IPS-15b (cell line): ENCODE data around the gene CCDC192.

Source experiments
- H3K27me3 ChIP-seq: one replicate; pipeline ENCODE4 v1.6.1; 2013; ENCODE audit warnings: low read length; ENCODE audit not compliant: control insufficient read depth, insufficient read depth
- H3K36me3 ChIP-seq: one replicate; pipeline ENCODE4 v1.6.1; 2013; ENCODE audit warnings: low read length; ENCODE audit not compliant: control insufficient read depth, insufficient read depth
- H3K4me1 ChIP-seq: one replicate; pipeline ENCODE4 v1.6.1; 2013; ENCODE audit warnings: mild to moderate bottlenecking, low read length; ENCODE audit not compliant: control insufficient read depth, insufficient read depth
- H3K4me3 ChIP-seq: one replicate; pipeline ENCODE4 v1.5.1; 2013; ENCODE audit warnings: low read depth, low read length
- H3K9ac ChIP-seq: one replicate; pipeline ENCODE4 v1.6.1; 2013; ENCODE audit warnings: low read depth, mild to moderate bottlenecking, low read length
- H3K9me3 ChIP-seq: one replicate; pipeline ENCODE4 v1.6.1; 2013; ENCODE audit warnings: mild to moderate bottlenecking, low read length; ENCODE audit not compliant: control insufficient read depth, insufficient read depth

CCDC192 gene

GRCh38 chr5:127938746-127939145, 235.6 kb downstream of the CCDC192 start:
- no peak overlapping the region for H3K9ac ChIP-seq
- peaks cover 42% of the 10 kb centered on the region for H3K27me3 ChIP-seq
- H3K9me3 ChIP-seq = no peaks in the 10 kb centered on the region
- peaks cover 15% of the 10 kb centered on the region for H3K4me1 ChIP-seq
- H3K4me3 ChIP-seq = no peak overlapping the region
- H3K36me3 ChIP-seq = no peaks in the 10 kb centered on the region

- Histone ChIP-seq H3K9ac (no peak overlapping the region), H3K9me3 (no peaks in the 10 kb centered on the region), H3K4me1 (peaks cover 4% of the 10 kb centered on the region), H3K27me3 (peaks cover 25% of the 10 kb centered on the region), H3K4me3 (no peak overlapping the region), H3K36me3 (no peaks in the 10 kb centered on the region)
Observed at GRCh38 chr5:127940854-127941253, 237.7 kb downstream of the CCDC192 start.

- H3K9ac ChIP-seq = no peak overlapping the region
- H3K9me3 ChIP-seq = no peaks in the 10 kb centered on the region
- H3K4me1 ChIP-seq = peaks cover 4% of the 10 kb centered on the region
- no peak overlapping the region for H3K4me3 ChIP-seq
- peaks cover 17% of the 10 kb centered on the region for H3K27me3 ChIP-seq
- H3K36me3 ChIP-seq = no peaks in the 10 kb centered on the region
Observed at GRCh38 chr5:127941646-127942045, 238.5 kb downstream of the CCDC192 start.

GRCh38 chr5:127942246-127943060, 239.3 kb downstream of the CCDC192 start:
- H3K4me1 ChIP-seq = peaks cover 4% of the 10 kb centered on the region
- H3K9ac ChIP-seq = no peak overlapping the region
- peaks cover 9% of the 10 kb centered on the region for H3K27me3 ChIP-seq
- no peaks in the 10 kb centered on the region for H3K36me3 ChIP-seq
- no peak overlapping the region for H3K4me3 ChIP-seq
- H3K9me3 ChIP-seq = no peaks in the 10 kb centered on the region

- H3K9ac ChIP-seq = no peak overlapping the region
- peaks cover 3% of the 10 kb centered on the region for H3K27me3 ChIP-seq
- no peaks in the 10 kb centered on the region for H3K36me3 ChIP-seq
- no peak overlapping the region for H3K4me3 ChIP-seq
- no peaks in the 10 kb centered on the region for H3K9me3 ChIP-seq
- H3K4me1 ChIP-seq = peaks cover 4% of the 10 kb centered on the region
Observed at GRCh38 chr5:127943061-127943371, 239.8 kb downstream of the CCDC192 start.

GRCh38 chr5:127944125-127944524, 240.9 kb downstream of the CCDC192 start:
- H3K36me3 ChIP-seq = no peaks in the 10 kb centered on the region
- H3K27me3 ChIP-seq = no peaks in the 10 kb centered on the region
- H3K4me1 ChIP-seq = peaks cover 4% of the 10 kb centered on the region
- no peaks in the 10 kb centered on the region for H3K9me3 ChIP-seq
- no peak overlapping the region for H3K4me3 ChIP-seq
- no peak overlapping the region for H3K9ac ChIP-seq

- no peaks in the 10 kb centered on the region for H3K9me3 ChIP-seq
- H3K4me1 ChIP-seq = no peaks in the 10 kb centered on the region
- H3K36me3 ChIP-seq = no peaks in the 10 kb centered on the region
- H3K9ac ChIP-seq = no peak overlapping the region
- H3K27me3 ChIP-seq = no peaks in the 10 kb centered on the region
- no peak overlapping the region for H3K4me3 ChIP-seq
Observed at GRCh38 chr5:127947941-127948340, 244.8 kb downstream of the CCDC192 start.

GRCh38 chr5:127950707-127951391, 247.7 kb downstream of the CCDC192 start:
- Histone ChIP-seq H3K9ac (no peak overlapping the region), H3K9me3 (no peaks in the 10 kb centered on the region), H3K4me3 (no peak overlapping the region), H3K36me3 (no peaks in the 10 kb centered on the region), H3K4me1 (no peaks in the 10 kb centered on the region), H3K27me3 (no peaks in the 10 kb centered on the region)

- Histone ChIP-seq H3K4me3 (no peak overlapping the region), H3K9ac (no peak overlapping the region)
Observed at GRCh38 chr5:127951791-127952190, 248.6 kb downstream of the CCDC192 start.

GRCh38 chr5:127957183-127957582, 254.0 kb downstream of the CCDC192 start:
- H3K4me1 ChIP-seq = peaks cover 5% of the 10 kb centered on the region
- H3K4me3 ChIP-seq = no peak overlapping the region
- H3K36me3 ChIP-seq = no peaks in the 10 kb centered on the region
- no peaks in the 10 kb centered on the region for H3K27me3 ChIP-seq
- H3K9me3 ChIP-seq = no peaks in the 10 kb centered on the region
- no peak overlapping the region for H3K9ac ChIP-seq

More at GRCh38 chr5:127951791-127952190, 248.6 kb downstream of the CCDC192 start:
- Histone ChIP-seq H3K36me3 (no peaks in the 10 kb centered on the region), H3K9me3 (no peaks in the 10 kb centered on the region), H3K4me1 (no peaks in the 10 kb centered on the region), H3K27me3 (no peaks in the 10 kb centered on the region)

- no peaks in the 10 kb centered on the region for H3K36me3 ChIP-seq
- peaks cover 5% of the 10 kb centered on the region for H3K4me1 ChIP-seq
- no peak overlapping the region for H3K4me3 ChIP-seq
- H3K9ac ChIP-seq = no peak overlapping the region
- no peaks in the 10 kb centered on the region for H3K9me3 ChIP-seq
- H3K27me3 ChIP-seq = no peaks in the 10 kb centered on the region
Observed at GRCh38 chr5:127957701-127958239, 254.6 kb downstream of the CCDC192 start.
